Measurements from ENCODE around the gene NTNG1. TPM values are rescaled to one million over a fixed set of nuclear protein-coding genes. Genes with fewer than 3 reads are reported as not detected.

The NTNG1 gene
- total and polyA plus RNA-seq, 2 of the 8 experiments (the other 6 are each of a cell fraction or from before 2014, with no cell fraction given): 1.2 to 4.1 TPM

GRCh38 chr1:107442551-107442950, 301.7 kb downstream of the NTNG1 start (continued):
- TF ChIP-seq TAF1 (IDR thresholded peaks at IDR 0.05; ENCODE audit: low read depth, low read length): no peak
